ENCODE data around the gene FRAS1. TPM values are rescaled to one million over a fixed set of nuclear protein-coding genes. Genes with fewer than 3 reads are reported as not detected.

The FRAS1 gene
- total RNA-seq, 1 donor from 2014 or later: 24.6 TPM

DNA sequence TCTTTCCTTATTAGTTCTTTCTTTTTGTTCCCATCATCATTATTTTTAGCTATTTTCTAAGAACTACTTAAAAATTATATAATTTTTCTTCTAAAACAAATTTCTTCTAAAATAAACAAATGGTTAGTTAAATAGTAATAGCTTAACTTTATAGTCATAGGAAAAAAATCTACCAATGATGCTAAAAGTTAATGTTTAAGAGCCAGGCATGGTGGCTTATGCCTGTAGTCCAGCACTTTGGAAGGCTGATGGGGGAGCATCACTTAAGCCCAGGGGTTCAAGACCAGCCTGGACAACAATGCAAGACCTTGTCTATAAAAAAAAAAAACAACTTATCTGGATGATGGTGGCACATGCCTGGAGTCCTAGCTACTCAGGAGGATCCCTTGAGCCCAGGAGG is 367.3 kb downstream of the FRAS1 start:
- TF ChIP-seq EZH2 (IDR thresholded peaks at IDR 0.05; ENCODE audit: insufficient read depth, low read length) (no peak), CTCF (IDR thresholded peaks at IDR 0.05; ENCODE audit: insufficient read depth, low read depth, low read length) (no peak)
- no peaks in the 10 kb centered on the region for H3K27me3 Mint-ChIP-seq (ENCODE audit: low read depth, unreplicated experiment)
- no peak overlapping the region for H3K4me2 ChIP-seq (ENCODE audit: low read length)
- H3K27me3 ChIP-seq (ENCODE audit: insufficient read depth, low read length): no peaks in the 10 kb centered on the region
- no peak overlapping the region for H3K4me3 Mint-ChIP-seq (ENCODE audit: unreplicated experiment)
- no peaks in the 10 kb centered on the region for H4K20me1 ChIP-seq (ENCODE audit: insufficient read depth, low read length)
- peaks cover 16% of the 10 kb centered on the region for H3K36me3 Mint-ChIP-seq (ENCODE audit: low read depth, unreplicated experiment)
- peaks cover 9% of the 10 kb centered on the region for H3K9me3 Mint-ChIP-seq (ENCODE audit: unreplicated experiment)
- H3K9ac ChIP-seq (ENCODE audit: low read length): no peak overlapping the region
- no peak overlapping the region for H3K27ac Mint-ChIP-seq (ENCODE audit: unreplicated experiment)
- no peak overlapping the region for H3K27ac ChIP-seq (ENCODE audit: low read depth, low read length)
- FAIRE-seq (no peak), DNase-seq (ENCODE audit: low read depth) (no peak)
- no peaks in the 10 kb centered on the region for H3K79me2 ChIP-seq (ENCODE audit: insufficient read depth, low read length)
- H3K4me3 ChIP-seq (ENCODE audit: insufficient read depth, low read depth, low read length): no peak overlapping the region
- H2AFZ ChIP-seq (ENCODE audit: low read depth, low read length): no peak overlapping the region
- no peaks in the 10 kb centered on the region for H3K4me1 ChIP-seq (ENCODE audit: insufficient read depth, low read length)
- no peaks in the 10 kb centered on the region for H3K9me3 ChIP-seq (ENCODE audit: insufficient read depth, low read depth, low read length)
- peaks cover 2% of the 10 kb centered on the region for H3K4me1 Mint-ChIP-seq (ENCODE audit: low read depth, unreplicated experiment)
- no peaks in the 10 kb centered on the region for H3K36me3 ChIP-seq (ENCODE audit: insufficient read depth, low read length)

GRCh38 chr4:78426972-78427371 is 369.8 kb downstream of the FRAS1 start:
- Mint-ChIP-seq H3K27ac (ENCODE audit: unreplicated experiment) (no peak overlapping the region), H3K36me3 (ENCODE audit: low read depth, unreplicated experiment) (peaks cover 5% of the 10 kb centered on the region), H3K9me3 (ENCODE audit: unreplicated experiment) (no peaks in the 10 kb centered on the region), H3K4me3 (ENCODE audit: unreplicated experiment) (no peak overlapping the region), H3K27me3 (ENCODE audit: low read depth, unreplicated experiment) (no peaks in the 10 kb centered on the region), H3K4me1 (ENCODE audit: low read depth, unreplicated experiment) (peaks cover 2% of the 10 kb centered on the region)
- H3K27me3 ChIP-seq (ENCODE audit: insufficient read depth, low read length): no peaks in the 10 kb centered on the region
- no peak overlapping the region for H3K4me2 ChIP-seq (ENCODE audit: low read length)
- H3K9me3 ChIP-seq (ENCODE audit: insufficient read depth, low read depth, low read length): no peaks in the 10 kb centered on the region
- no peaks in the 10 kb centered on the region for H3K36me3 ChIP-seq (ENCODE audit: insufficient read depth, low read length)
- TF ChIP-seq CTCF (IDR thresholded peaks at IDR 0.05; ENCODE audit: insufficient read depth, low read depth, low read length): no peak
- no peaks in the 10 kb centered on the region for H3K4me1 ChIP-seq (ENCODE audit: insufficient read depth, low read length)
- no peak for FAIRE-seq
- no peak overlapping the region for H3K9ac ChIP-seq (ENCODE audit: low read length)
- no peak for DNase-seq (ENCODE audit: low read depth)
- H4K20me1 ChIP-seq (ENCODE audit: insufficient read depth, low read length): no peaks in the 10 kb centered on the region
- no peak overlapping the region for H2AFZ ChIP-seq (ENCODE audit: low read depth, low read length)
- H3K79me2 ChIP-seq (ENCODE audit: insufficient read depth, low read length): no peaks in the 10 kb centered on the region
- H3K4me3 ChIP-seq (ENCODE audit: insufficient read depth, low read depth, low read length): no peak overlapping the region
- no peak overlapping the region for H3K27ac ChIP-seq (ENCODE audit: low read depth, low read length)

DNA sequence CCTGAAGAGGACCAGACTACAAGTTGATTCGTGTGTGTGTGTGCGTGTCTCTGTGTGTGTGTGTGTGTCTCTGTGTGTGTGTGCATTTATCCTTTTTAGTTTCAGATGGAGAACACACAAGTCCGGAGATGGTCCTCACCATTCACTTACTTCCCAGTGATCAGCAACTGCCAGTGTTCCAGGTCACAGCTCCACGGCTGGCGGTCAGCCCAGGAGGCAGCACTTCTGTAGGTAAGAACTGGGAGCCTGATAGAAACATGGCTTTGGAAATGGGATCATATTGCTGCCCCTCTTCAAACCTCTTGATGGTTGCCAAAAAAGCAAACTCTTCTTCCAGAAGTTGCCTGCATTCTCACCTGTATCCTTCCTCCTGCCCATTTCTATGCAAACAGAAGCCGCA is 371.9 kb downstream of the FRAS1 start:
- Histone ChIP-seq H4K20me1 (ENCODE audit: insufficient read depth, low read length) (no peaks in the 10 kb centered on the region), H3K9ac (ENCODE audit: low read length) (no peak overlapping the region), H3K27me3 (ENCODE audit: insufficient read depth, low read length) (no peaks in the 10 kb centered on the region), H2AFZ (ENCODE audit: low read depth, low read length) (no peak overlapping the region), H3K9me3 (ENCODE audit: insufficient read depth, low read depth, low read length) (no peaks in the 10 kb centered on the region), H3K4me2 (ENCODE audit: low read length) (no peak overlapping the region), H3K27ac (ENCODE audit: low read depth, low read length) (no peak overlapping the region), H3K79me2 (ENCODE audit: insufficient read depth, low read length) (no peaks in the 10 kb centered on the region), H3K4me3 (ENCODE audit: insufficient read depth, low read depth, low read length) (no peak overlapping the region), H3K36me3 (ENCODE audit: insufficient read depth, low read length) (no peaks in the 10 kb centered on the region), H3K4me1 (ENCODE audit: insufficient read depth, low read length) (no peaks in the 10 kb centered on the region)
- Mint-ChIP-seq H3K4me1 (ENCODE audit: low read depth, unreplicated experiment) (peaks cover 18% of the 10 kb centered on the region), H3K4me3 (ENCODE audit: unreplicated experiment) (no peak overlapping the region), H3K27ac (ENCODE audit: unreplicated experiment) (no peak overlapping the region), H3K36me3 (ENCODE audit: low read depth, unreplicated experiment) (no peaks in the 10 kb centered on the region), H3K9me3 (ENCODE audit: unreplicated experiment) (no peaks in the 10 kb centered on the region), H3K27me3 (ENCODE audit: low read depth, unreplicated experiment) (no peaks in the 10 kb centered on the region)
- DNase-seq (ENCODE audit: low read depth): no peak
- FAIRE-seq: no peak
- TF ChIP-seq EZH2 (IDR thresholded peaks at IDR 0.05; ENCODE audit: insufficient read depth, low read length) (no peak), CTCF (IDR thresholded peaks at IDR 0.05; ENCODE audit: insufficient read depth, low read depth, low read length) (no peak)
